GM04503 (cell line): Measurements from ENCODE around the gene SLC1A5.

Source experiments
- DNase-seq: peaks from one replicate; pipeline ENCODE4 v3.0.0-alpha.2; 2012; ENCODE audit warnings: low read depth

The SLC1A5 gene

DNA sequence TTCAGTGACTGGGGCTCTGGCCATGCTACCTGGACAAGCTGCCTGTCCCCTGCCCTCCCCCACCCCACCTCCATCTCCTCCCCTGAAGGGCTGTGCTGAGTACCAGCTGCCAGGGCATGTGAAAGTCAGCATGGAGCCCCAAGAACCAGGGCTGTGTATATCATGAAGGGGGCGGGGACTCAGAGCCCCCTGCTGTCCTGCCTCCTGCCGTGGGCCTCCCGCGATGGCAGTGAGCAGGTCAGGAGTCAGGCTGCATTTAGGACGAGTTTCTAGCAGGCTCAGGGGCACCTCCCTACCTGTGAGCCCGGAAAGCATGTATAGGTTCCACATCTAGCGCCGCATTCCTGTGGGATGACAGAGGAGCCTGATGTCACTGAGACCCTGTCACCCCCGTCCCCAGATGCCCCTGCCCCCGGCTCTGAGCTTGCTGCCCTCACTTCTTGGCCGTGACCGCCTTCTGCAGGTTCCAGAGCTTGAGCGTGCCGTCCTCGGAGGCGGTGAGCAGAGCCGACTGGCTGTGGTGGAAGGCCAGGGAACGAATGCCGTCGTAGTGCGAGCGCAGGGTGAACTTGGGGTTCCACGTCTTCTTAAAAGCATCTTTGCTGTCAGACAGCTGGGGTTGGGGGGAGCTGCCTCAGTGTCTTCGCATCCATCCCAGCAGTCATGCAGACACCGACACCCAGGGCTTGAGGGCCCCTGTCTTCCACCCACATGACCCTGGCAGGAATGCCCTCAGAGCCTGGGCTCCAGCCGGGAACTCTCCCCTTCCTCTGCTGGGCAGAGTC lies 63.2 kb downstream of the SLC1A5 start:
- DNase-seq: no peak
